Stimulated activated CD8-positive, alpha-beta memory T cell treated with anti-CD3 and anti-CD28 coated beads, Interleukin-7, amount 100 ng/mL, for 4 hours (primary cell): Measurements from ENCODE around the gene ZC3H12D.

Source experiments
- DNase-seq, 2 donors: peaks; one replicate each; pipeline ENCODE4 v3.0.0-alpha.2; 2020; ENCODE audit warnings: low read depth in 2 of 2

The ZC3H12D gene

DNA sequence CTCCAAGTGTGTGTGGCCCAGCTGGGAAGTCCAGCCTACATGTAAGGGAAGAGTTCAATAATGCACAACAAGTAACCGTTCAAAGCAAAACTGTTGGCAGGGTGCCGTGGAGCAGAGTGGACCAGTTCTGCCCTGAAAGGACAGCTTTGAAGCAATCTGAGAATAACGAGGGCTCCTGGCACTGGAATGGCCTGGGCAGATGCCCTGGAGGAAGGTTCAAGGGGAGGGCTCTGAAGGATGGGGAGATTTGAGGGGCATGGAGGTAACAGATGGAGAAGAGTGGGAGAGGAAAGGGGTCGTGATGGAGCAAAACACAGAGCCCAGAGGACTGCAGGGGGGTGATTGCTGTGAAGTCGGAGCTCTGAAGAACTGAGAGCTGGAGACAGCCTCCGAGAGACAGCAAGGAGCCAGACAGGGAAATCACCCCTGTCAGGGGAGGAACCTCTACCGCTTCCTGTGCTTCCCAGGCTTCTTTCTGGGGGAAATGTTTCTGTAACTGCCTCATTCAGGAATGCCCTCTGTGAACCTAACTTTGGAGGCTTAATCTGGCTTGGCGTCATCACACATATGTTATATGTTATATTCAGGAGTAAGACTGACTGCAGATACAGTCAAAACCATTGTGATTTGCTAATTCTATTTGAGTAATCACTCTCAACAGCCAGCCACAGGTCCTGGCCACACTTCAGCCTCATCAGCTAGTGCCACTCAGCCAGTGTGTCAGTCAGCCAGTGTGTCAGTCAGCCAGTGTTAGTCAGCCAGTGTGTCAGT is 41.2 kb downstream of the ZC3H12D start:
- no peak for DNase-seq

- DNase-seq = no peak
Observed at GRCh38 chr6:149441740-149442139, 43.1 kb downstream of the ZC3H12D start.

DNA sequence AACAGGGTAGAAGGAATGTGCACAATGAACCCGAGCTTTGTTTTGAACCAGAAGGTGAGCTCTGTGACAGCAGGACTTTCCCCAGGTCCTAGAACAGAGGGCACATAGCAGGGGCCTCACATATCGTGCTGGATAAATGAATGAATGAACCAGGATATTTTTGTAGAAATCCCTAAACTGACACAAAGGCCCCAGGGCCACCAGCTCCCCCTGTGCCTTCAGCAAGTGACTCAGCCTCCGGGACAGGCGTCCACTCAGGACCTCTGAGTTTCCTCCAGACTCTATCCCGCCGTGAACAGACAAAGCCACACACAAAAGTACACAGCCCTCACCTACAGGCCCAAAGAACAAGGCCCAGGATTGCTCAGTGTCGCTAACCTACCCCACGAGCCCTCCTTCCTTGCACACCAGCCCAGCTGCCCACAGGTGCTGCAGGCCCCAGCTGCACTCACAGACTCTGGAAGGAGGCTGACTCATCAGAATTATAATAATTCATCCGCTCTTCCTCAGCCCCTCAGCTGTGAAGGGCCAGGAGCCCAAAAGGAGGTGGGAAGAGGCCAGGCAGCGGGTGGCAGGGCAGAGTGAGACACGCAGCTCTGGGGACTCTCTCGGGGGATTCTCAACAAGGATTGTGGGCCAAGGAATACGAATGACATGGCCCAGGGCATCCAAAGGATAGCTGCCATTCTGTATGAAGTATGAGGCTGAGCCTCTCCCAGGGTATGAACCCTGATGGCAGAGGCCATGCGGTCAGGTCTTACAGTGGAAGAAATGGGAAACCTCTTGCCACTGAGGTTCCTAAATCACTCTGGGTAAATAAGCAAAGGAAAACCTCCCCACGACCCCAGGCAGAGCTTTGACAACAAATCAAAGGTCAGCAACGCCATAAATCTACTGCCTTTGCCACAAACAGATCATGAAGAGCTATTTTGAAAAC is 43.8 kb downstream of the ZC3H12D start:
- DNase-seq = no peak

- no peak for DNase-seq
Observed at GRCh38 chr6:149439626-149440025, 45.2 kb downstream of the ZC3H12D start.

DNA sequence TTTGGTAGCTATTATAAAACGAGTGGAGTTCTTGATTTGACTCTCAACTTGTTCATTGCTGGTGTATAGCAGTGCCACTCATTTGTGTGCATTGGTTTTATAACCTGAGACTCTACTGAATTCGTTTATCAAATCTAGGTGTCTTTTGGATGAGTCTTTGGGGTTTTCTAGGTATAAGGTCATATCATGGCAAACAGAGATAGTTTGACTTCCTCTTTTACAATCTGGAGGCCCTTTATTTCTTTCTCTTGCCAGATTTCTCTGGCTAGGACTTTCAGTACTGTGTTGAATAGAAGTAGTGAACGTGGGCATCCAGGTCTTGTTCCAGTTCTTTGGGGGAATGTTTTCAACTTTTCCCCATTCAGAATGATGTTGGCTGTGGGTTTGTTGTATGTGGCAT is 46.0 kb downstream of the ZC3H12D start:
- DNase-seq = no peak

DNA sequence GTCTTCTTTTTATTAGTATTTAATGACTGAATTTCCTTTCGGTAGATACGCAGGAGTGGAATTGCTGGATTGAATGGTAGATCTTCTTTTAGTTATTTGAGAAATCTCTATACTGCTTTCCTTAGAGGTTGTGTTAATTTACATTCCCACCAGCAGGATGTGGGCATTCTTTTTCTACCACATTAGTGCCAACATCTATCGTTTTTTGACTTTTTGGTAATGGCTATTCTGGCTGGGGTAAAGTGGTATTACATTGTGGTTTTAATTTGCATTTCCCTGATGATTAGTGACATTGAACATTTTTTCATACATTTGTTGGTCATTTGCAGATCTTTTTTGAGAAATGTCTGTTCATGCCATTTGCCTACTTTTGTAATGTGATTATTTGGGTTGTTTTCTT is 47.6 kb downstream of the ZC3H12D start:
- DNase-seq = no peak

GRCh38 chr6:149436647-149437046 is 48.2 kb downstream of the ZC3H12D start:
- no peak for DNase-seq

- DNase-seq = no peak
Observed at GRCh38 chr6:149435919-149436586, 48.8 kb downstream of the ZC3H12D start.

- no peak for DNase-seq
Observed at GRCh38 chr6:149433881-149434280, 50.9 kb downstream of the ZC3H12D start.

DNA sequence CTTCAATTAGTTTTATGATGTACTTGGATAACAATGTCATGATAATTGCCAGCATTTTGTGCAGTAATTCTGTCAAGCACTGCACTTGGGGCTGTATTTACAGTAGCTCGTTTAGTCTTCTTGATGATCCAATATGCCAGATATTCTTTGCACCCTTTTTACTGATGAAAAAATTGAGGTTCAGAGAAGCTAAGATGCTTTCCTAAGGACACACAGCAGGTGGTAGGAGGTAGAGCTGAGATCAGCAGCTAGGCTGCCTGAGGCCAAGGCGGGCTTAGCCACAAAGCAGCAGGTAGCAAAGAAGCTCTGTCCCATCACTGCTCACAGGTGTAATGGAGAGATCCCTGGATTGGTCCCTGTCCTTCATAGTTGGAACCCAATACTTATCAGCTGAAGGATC is 51.4 kb downstream of the ZC3H12D start:
- DNase-seq = no peak

DNA sequence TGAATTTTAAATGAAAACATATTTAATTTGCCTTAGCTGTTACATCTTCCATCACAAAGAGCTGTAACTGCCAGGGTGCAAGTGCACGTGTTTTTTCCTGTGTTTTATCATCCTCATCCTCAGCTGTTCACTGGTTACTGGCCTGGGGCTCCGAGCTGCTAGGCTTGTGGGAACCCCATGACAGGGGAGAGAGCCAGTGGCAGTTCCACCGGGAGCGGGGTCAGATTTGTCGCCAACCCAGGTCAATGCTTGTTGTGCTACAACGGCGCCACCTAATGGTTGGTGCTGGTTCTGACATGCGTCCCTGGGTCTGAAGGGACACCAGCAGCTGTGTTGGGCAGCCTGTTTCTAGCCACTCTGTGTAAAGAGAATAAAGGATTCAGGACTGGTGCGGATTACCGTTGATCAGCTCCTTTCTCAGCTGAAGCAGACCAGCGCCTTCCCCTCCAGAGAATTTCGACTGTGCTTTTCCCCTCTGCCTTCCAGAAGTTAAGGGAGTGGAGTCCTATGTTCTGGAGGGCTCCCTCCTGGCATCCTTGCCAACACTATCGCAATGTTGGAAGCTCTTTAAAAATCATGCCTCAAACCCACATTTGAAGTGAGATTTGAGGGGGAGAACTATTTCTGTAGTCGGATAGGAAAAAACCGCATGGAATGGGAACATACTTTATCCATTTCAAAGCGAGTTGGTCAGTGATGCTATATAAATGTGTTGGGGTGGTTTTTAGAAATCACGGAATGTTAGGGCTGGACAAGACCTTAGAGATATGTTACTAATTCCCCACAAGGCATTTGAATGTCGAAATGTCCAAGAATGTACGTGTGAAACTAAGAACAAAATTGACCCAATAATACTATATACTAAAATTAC is 52.7 kb downstream of the ZC3H12D start:
- peak; percentile 67 to 84 for DNase-seq

GRCh38 chr6:149429427-149430360 is 55.1 kb downstream of the ZC3H12D start:
- DNase-seq = no peak

DNA sequence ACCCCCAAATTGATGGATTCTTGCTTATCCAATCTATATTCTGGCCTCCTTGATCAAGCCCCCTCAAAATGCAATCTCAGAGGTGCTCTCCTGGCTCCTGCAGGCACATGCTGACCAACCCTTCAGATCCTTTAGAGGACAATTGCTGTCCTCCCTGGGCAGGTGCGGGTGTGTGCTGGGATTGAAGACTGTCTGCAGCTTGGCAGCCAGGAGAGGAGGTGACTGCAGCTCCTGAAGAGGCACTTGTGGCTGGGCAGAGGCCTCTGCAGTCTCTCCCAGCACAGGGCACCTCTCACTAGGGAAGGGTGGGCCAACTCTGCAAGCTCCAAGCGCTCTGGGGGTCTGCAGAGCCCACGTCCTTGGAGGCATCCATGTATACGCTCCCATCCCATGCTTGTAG is 56.2 kb downstream of the ZC3H12D start:
- DNase-seq = no peak

GRCh38 chr6:149425754-149426153 is 59.1 kb downstream of the ZC3H12D start:
- no peak for DNase-seq

GRCh38 chr6:149425224-149425623 is 59.6 kb downstream of the ZC3H12D start:
- DNase-seq = no peak

DNA sequence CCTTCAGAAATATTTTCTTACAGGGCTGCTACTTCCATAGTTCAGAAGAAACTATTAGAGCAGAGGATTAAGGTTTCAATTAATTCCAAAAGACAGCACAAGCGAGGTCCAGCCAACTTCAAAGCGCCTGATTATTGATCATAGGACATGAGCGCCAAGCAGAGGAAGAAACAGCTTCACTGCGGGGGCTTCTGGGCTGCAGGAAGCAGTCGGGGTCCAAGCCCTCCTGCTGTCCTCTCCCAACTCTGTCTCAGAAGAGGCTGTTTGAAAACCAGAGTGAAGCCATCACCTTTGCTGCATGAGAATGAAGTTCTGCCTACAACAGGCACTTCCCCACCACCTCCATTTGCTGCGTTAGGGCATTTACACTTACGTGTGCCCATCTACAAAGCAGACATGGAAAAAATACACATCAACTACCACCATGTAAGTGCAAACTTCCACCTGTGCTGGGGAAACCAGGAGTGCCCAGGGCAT is 60.8 kb downstream of the ZC3H12D start:
- DNase-seq = no peak

- no peak for DNase-seq
Observed at GRCh38 chr6:149422581-149422980, 62.2 kb downstream of the ZC3H12D start.

GRCh38 chr6:149421132-149421531 is 63.7 kb downstream of the ZC3H12D start:
- no peak for DNase-seq

DNA sequence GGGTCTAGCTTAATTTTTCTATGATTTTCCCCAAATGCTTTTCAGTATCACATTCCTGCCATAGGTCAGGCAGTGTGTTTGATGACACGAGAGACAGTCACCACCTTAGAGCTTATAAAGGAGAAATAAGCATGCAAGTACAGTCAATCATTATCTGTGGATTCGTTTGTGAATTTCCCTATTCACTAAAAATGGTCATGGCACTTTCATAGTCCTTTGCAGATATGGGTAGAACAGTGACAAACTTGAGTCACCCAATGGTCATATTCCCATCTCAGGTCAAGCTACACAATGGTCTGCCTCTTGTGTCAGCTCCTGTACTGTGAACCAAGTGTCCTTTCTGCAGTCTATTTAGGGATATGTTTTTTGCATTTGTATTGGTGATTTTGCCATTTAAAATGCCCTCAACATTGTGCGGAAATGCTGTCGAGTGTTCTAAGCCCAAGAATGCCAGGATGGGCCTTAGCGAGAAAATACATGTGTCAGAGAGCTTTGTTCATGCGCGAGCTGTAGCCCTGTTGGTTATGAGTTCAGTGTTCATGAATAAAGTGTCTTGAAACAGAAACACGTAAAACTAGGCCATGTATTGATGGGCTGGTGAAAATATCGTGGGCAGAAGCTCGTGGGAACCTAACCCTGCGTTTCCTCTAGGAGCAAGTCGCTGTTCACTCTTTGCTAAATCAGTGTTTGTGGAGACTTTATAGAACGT is 65.0 kb downstream of the ZC3H12D start:
- DNase-seq = no peak
